HK-2 (cell line): ENCODE results near the gene TCN2.
"Not testable (repeated sequence)": the region's sequence is repeated elsewhere in the genome, so short reads cannot be mapped to it uniquely, and the experiment has no call there.

Experiments
- DNase-seq: peaks from one replicate; pipeline ENCODE4 v3.0.0-alpha.2; 2018; ENCODE audit not compliant: unreplicated experiment

The TCN2 gene

DNA sequence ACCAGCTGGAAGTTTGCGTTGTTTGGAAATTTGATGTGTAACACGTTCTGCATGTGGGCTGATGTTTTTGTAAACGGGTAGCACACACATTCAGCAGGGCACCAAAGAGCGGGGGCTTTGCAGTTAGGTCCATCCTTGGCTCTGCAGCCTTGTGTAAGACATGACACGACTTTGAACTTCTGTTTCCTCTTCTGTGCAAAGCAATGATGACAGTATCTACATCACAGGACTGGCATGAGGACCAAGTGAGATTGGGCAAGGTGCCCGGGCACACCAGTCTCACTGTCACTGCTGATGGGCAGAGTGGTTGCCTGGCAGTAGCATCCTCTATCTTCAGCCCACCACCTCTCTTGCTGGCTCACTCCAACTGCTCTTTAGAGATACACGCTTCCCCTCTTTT, 3.3 kb downstream of the TCN2 start:
- DNase-seq, result no peak

DNA sequence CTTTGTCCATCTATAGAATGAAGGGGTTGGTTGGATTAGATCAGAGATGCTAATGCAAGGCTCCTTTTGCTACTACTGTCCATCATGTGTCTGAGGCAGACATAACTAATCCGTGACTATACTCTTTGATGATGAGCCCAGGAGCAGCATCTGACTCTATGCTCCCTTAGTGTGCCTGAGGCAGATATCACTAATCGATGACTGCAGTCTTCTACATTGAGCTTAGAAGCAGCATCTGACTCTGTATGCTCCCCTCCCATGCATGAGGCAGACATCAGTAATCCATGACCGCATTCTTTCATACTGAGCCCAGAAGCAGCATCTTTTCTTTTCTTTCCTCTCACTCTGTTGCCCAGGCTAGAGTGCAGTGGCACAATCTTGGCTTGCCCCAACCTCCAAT, 4.2 kb downstream of the TCN2 start:
- no peak for DNase-seq

DNA sequence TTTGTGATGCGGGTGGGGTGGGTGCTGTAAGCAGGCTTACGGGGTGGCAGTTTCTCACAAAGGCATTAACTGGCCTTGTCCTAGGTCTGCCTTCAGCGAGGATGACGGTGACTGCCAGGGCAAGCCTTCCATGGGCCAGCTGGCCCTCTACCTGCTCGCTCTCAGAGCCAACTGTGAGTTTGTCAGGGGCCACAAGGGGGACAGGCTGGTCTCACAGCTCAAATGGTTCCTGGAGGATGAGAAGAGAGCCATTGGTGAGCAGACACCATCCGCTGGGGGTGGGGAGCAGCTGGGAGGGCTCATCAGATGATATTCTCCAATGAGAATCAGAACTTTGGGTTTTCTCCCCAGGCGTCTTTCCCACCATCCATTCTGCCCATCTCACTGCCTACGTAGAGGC, 5.8 kb downstream of the TCN2 start:
- DNase-seq, result no peak

- DNase-seq, result no peak
These were observed 7.3 kb downstream of the TCN2 start for GRCh38 chr22:30614268-30614667.

DNA sequence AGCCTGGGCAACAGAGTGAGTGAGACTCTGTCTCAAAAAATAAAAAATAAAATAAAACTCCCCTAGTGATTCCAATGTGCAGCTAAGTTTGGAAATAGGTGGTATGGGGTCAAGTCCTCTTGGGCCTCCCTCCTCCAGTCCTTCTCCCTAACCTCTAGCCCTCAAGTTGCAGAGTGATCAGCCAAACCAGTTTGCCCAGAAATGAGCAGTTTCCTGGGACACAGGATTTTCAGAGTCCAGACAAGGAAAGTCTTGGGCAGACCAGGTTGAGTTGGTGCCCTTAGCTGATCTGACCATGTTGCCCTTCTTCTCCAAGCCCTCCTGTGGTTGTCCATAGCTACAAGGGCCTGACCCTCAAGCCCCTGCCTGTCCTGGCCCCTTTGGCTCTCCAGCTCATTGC, 7.9 kb downstream of the TCN2 start:
- no peak for DNase-seq

DNA sequence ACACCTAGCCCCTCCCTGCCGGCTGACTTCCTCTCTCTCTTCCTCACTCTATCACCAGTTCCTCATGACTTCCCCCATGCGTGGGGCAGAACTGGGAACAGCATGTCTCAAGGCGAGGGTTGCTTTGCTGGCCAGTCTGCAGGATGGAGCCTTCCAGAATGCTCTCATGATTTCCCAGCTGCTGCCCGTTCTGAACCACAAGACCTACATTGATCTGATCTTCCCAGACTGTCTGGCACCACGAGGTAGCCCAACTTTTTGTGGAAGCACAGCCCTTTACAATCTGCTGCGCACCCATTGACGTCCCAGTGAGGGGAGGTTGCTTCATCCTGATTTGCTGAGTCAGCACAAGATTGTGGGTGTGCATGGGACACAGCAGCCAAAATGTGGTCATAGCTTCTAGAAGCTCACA, 8.6 kb downstream of the TCN2 start:
- no peak for DNase-seq

DNA sequence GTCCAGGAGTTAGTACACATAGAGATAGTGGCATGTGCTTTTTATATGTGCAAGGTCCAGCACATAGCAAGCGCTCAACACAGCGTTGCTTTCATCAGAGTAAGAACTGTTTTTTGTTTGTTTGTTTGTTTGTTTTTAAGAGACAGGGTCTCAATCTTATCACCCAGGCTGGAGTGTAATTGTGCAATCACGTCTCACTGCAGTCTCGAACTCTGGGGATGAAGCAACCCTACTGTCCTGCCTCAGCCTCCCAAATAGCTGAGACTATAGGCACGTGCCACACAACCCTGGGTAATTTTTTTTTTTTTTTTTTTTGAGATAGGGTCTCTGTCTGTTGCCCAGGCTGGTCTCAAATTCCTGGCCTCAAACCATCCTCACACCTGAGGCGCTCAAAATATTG, 10.8 kb downstream of the TCN2 start:
- DNase-seq, result no peak

GRCh38 chr22:30619909-30620308, 12.9 kb downstream of the TCN2 start:
- DNase-seq, result not testable (repeated sequence)

GRCh38 chr22:30626413-30626812, 19.4 kb downstream of the TCN2 start:
- DNase-seq, result no peak

DNA sequence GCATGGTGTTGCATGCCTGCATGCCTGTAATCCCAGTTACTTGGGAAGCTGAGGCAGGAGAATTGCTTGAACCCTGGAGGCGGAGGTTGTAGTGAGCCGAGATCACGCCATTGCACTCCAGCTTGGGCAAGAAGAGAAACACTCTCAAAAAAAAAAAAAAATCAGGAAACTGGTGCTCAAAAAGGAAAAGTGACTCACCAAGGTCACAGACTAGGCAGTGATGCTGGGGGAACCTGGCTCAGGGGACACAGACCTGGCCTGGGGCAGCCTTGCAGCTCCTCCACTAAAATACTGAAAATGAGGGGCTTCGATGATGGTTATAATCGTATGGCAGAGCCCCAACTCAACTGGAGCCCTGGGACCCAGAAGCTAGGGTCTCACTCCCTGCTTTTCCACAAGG, 20.5 kb downstream of the TCN2 start:
- no peak for DNase-seq

DNA sequence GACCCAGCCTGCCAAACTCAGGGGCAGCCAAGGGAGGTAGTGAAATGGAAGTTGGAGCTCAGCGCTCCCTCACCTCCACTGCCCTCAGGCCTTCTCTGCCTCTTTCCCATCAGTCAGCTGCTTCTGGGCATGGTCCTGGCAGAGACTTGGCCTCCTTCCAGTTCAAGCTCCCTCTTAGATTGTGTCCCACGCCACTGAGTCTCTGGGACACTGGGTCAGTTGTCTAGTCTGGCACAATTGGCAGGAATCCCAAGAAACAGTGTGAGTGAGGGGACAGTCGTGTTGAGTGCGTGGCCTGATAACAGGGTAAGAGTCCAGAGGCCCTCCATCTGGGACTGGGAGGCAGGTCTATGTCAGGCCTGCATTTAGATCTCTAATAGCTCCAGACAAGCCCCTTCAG, 21.5 kb downstream of the TCN2 start:
- DNase-seq, result no peak

DNA sequence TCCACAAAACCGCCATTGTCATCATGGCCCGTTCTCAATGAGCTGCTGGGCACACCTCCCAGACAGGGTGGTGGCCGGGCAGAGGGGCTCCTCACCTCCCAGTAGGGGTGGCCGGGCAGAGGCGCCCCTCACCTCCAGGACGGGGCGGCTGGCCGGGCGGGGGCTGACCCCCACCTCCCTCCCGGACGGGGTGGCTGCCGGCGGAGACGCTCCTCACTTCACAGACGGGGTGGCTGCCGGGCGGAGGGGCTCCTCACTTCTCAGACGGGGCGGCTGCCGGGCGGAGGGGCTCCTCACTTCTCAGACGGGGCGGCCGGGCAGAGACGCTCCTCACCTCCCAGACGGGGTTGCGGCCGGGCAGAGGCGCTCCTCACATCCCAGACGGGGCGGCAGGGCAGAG, 24.5 kb downstream of the TCN2 start:
- DNase-seq, result not testable (repeated sequence)

DNA sequence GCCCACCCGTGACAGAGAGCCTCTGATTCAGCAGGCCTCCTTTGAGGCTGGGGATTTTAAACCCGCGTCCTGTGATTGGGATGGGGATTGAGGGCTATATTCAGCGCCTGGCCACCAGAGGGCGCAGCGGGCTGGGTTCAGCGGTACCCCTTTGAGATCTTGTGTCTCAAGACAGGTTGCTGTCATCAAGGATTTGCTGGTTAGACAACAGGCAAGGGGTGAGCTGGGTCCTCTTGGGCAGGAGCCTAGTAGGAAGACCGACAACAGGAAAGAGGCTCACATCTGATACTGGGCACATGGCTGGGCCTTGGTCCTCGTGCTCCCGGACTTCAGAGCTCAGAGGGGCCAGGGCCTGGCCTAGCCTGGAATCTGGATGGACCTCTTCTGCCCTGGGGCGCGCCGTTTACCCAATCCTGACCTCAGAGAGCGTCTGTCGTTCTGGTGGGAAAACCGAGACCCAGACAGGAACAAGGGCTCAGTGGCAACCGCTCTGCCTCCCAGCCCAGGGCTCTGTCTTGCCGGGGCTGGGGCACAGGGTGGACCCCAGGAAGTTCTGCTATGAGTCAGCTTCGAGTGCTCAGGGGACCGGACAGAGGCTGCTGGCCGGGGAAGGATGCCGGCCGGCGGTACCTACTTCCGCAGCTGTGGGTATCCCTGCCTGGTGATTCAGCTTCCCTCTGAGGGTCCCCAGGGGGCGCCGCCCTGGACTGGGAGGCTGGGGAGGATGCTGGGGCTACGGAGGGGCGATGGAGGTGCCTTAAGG, 27.7 kb downstream of the TCN2 start:
- peak; percentile 83 for DNase-seq

DNA sequence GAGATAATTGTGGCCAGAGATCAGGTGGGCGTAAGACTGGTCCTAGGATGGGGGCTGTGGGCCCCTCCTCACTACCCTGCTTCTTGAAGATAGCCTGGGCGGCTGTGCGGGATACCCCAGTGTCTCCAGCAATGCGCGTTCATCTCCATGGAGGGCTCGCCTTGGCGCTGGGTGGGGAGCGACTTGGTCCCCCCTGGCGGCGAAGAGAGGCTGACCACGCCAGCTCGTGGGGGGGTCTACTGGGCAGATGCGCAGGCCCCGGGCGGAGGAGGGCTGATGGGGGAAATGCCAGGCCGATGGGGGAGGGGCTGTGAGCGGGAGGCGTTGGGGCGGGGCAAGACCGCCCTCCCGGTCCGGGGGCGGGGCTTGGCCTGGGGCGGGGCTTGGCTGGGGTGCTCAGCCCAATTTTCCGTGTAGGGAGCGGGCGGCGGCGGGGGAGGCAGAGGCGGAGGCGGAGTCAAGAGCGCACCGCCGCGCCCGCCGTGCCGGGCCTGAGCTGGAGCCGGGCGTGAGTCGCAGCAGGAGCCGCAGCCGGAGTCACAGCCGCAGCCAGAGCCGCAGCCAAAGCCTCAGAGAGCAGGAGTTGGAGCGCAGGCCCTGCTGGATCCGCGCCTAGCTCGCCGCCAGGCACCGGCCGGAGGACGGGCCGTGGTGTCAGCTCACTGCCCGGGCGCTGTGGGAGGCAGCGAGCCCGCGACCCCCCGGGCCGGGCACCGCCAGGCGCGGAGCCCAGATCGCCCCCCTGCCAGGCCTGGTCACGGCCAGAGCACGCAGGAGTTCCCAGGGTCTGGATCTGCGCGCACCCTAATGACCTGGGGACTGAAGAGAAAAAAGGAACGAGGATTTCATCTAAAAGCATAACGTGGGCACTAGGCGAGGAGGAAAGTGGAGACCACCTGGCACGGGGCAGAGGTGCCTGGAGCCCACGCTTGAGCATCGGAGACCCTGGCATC, 28.6 kb downstream of the TCN2 start, which contains the start of gene SLC35E4:
Gene SLC35E4, plus strand, starts transcription at position 509 of the 953 bp plus-strand sequence. CDS start 670 bp downstream, outside the sequence.
- DNase-seq, result peak; percentile 93

DNA sequence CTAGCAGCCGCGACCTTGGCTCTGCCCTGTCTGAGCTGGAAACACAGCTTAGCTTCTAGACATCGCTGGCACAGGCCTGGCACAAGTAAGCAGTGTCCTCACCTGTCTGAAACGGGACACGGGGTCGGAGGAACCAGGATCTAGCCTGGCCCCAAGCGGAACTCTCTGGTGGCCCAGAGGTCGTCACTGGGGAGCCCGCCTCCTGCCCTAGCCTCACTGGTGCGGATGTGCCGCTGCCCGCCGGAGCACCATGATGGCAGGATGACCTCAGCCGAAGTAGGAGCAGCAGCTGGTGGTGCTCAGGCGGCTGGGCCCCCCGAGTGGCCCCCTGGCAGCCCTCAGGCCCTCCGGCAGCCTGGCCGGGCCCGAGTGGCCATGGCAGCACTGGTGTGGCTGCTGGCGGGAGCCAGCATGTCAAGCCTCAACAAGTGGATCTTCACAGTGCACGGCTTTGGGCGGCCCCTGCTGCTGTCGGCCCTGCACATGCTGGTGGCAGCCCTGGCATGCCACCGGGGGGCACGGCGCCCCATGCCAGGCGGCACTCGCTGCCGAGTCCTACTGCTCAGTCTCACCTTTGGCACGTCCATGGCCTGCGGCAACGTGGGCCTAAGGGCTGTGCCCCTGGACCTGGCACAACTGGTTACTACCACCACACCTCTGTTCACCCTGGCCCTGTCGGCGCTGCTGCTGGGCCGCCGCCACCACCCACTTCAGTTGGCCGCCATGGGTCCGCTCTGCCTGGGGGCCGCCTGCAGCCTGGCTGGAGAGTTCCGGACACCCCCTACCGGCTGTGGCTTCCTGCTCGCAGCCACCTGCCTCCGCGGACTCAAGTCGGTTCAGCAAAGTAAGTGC, 29.5 kb downstream of the TCN2 start:
- peak; percentile 22 for DNase-seq

DNA sequence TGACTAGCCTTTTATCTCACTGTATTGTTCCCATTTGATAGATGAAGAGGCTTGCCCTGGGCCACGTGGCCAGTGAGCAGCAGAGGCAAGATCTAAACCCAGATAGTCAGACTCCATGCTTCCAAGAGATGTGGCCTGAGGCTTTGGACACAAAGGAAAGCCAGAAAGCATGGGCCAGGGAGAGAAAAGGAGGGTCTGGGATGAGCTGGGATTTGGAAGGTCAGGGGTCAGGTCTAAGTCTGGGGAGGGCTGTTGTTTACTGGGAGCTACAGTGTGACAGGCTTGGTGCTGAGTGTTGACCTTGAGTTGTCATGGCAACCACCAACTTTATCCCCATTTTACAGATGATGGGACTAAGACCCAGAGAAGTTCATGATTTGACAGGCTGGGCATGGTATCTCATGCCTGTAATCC, 30.7 kb downstream of the TCN2 start:
- no peak for DNase-seq

GRCh38 chr22:30640361-30640760, 33.4 kb downstream of the TCN2 start:
- no peak for DNase-seq

GRCh38 chr22:30640839-30641430, 34.0 kb downstream of the TCN2 start:
- DNase-seq, result no peak

DNA sequence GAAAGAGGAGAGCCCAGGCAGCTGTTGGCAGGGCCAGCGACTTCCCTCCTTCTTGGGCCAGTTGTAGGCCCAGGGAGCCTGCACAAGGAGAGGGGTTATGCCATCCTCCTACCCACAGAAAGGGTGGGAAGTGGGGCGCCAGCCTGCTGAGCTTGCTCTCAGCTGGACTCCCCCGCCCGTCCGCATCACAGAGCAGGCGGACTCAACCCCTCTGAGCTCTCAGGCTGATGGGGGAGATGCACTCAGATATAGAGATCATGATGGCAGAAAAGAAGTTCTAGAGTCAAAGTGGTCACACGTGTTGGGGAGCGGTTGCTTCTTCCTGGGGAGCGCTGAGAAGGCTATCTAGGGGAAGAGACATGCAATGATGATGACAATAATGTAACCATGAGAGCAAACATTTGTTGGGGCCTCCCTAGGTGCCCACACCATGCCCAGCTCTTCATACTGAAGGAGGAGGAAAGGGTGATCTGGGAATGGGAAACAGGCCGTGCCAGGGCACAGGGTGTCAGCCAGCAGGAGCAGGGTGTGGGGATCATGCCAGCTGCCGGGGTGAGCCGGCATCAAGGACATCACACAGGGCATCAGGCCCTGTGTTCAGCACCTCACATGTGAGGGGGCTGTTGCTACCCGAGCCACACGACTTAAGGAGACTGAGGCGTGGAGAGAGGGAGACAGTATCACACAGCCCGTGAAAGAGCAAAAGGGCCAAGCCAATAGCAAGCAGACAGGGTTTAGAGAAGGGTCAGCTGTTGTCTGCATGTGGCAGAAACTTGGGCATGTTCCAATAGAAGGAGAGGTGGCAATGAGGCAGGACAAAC, 36.3 kb downstream of the TCN2 start:
- no peak for DNase-seq

DNA sequence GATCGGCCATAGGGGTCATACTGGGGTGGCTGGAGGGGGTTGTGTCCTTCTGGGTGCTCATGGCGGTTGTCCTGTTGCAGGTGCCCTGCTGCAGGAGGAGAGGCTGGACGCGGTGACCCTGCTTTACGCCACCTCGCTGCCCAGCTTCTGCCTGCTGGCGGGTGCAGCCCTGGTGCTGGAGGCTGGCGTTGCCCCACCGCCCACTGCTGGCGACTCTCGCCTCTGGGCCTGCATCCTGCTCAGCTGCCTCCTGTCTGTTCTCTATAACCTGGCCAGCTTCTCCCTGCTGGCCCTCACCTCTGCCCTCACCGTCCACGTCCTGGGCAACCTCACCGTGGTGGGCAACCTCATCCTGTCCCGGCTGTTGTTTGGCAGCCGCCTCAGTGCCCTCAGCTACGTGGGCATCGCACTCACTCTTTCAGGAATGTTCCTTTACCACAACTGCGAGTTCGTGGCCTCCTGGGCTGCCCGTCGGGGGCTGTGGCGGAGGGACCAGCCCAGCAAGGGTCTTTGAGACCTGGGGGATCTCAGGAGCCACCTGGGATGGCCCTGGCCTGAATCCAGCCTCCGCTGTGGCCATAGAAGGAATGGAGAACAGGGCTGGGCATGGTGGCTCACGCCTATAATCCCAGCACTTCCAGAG, 39.7 kb downstream of the TCN2 start:
- DNase-seq, result no peak
